Ascending aorta (tissue), 2 donors: ENCODE data around the gene TSPAN4. TPM values are rescaled to one million over a fixed set of nuclear protein-coding genes. Genes with fewer than 3 reads are reported as not detected.

Source experiments
- DNase-seq, 2 donors: peaks; one replicate each; pipeline ENCODE4 v3.0.0-alpha.2; 2019; ENCODE audit warnings: low spot score in 2 of 2
- H3K27ac ChIP-seq, 2 donors: fragments of 200-600 bp; sonication (generic); one replicate each; pipeline ENCODE4 v1.5.1; 2016 to 2017; ENCODE audit warnings: mild to moderate bottlenecking in 1 of 2
- H3K27me3 ChIP-seq: fragments of 200-600 bp; sonication (generic); one replicate; pipeline ENCODE4 v1.5.1; 2017
- H3K36me3 ChIP-seq, 2 donors: fragments of 200-600 bp; sonication (generic); one replicate each; pipeline ENCODE4 v1.5.1; 2016
- H3K4me1 ChIP-seq, 2 donors: fragments of 200-600 bp; sonication (generic); one replicate each; pipeline ENCODE4 v1.5.1; 2016 to 2017; ENCODE audit warnings: mild to moderate bottlenecking in 1 of 2
- H3K4me3 ChIP-seq, 2 donors: fragments of 200-600 bp; sonication (generic); one replicate each; pipeline ENCODE4 v1.5.1; 2016 to 2017; ENCODE audit warnings: mild to moderate bottlenecking in 1 of 2
- H3K9me3 ChIP-seq, 2 donors: fragments of 200-600 bp; sonication (generic); one replicate each; pipeline ENCODE4 v1.5.1; 2016
- intact Hi-C: fragments of 100-400 bp; cut with DNase I; formaldehyde crosslinking; loops from one replicate; pipeline ENCODE4 v1.15.1; 2023
- total RNA-seq: library from RNA; depleted of rRNA; stranded (reverse); fragments of >200 nt; gene quantifications from one replicate; pipeline ENCODE4 v1.1.0, GENCODE V29; 2016
- TF ChIP-seq, protein P1 (sequence below), 3 experiments: fragments of 200-600 bp in 2 of 3; fragments of 450-650 bp in 1 of 3; sonication (generic) in 2 of 3; IDR thresholded peaks; one replicate each; pipeline ENCODE4 v1.5.1; 2016 to 2019; ENCODE audit warnings: antibody characterized with exemption in 3 of 3, mild to moderate bottlenecking in 1 of 3, moderate library complexity in 1 of 3

Gene TSPAN4
- total RNA-seq, 1 donor from 2014 or later: 252 TPM

DNA sequence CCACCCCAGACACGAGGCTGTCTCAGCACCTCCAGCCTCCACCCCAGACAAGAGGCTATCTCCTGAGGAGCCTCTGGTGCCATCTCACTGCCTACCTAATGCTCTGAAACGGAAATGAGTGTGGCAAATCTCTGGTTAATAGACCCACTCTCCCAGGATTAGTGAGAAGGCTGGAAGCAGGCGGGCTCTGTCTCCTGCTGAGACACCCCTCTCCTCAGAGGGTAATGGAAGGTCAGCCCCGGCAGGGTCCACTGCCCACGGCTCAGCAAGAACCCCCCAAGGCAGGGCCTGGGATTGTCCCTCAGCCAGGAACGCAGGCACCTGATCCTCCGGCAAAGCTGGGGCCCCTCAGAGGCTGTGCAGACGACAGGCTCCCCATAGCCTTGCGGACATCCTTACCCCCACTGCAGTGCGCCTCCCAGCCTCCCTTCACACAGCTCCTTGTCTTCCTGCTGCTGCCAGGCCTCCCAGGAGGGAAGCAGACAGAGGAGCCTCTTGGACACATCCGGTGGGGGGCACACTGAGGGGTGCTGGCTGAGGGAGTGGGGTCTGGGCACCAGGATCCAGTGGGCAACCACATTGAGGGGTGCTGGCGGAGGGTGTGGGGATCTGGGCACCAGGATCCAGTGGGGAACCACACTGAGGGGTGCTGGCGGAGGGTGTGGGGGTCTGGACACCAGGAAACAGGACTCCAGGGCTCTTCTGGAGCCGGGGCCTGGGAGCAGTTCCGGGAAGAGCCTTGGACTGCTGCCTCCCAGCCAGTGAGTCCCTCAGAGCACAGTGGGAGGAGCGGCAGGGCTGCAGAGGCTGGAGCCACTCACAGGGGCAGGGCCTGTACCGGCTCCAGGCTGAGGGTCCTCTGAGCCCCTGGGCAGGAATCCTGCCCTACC, 54.8 kb downstream of the TSPAN4 start:
- Histone ChIP-seq H3K9me3 (no peaks in the 10 kb centered on the region), H3K36me3 (peaks cover 41 to 44% of the 10 kb centered on the region in 2 donors), H3K4me3 (no peak overlapping the region), H3K4me1 (no peaks in the 10 kb centered on the region), H3K27ac (no peak overlapping the region), H3K27me3 (no peaks in the 10 kb centered on the region)
- intact Hi-C loops: no loop called here
- DNase-seq: no peak
- TF ChIP-seq, protein P1, sequence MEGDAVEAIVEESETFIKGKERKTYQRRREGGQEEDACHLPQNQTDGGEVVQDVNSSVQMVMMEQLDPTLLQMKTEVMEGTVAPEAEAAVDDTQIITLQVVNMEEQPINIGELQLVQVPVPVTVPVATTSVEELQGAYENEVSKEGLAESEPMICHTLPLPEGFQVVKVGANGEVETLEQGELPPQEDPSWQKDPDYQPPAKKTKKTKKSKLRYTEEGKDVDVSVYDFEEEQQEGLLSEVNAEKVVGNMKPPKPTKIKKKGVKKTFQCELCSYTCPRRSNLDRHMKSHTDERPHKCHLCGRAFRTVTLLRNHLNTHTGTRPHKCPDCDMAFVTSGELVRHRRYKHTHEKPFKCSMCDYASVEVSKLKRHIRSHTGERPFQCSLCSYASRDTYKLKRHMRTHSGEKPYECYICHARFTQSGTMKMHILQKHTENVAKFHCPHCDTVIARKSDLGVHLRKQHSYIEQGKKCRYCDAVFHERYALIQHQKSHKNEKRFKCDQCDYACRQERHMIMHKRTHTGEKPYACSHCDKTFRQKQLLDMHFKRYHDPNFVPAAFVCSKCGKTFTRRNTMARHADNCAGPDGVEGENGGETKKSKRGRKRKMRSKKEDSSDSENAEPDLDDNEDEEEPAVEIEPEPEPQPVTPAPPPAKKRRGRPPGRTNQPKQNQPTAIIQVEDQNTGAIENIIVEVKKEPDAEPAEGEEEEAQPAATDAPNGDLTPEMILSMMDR (IDR thresholded peaks at IDR 0.05): no peak

DNA sequence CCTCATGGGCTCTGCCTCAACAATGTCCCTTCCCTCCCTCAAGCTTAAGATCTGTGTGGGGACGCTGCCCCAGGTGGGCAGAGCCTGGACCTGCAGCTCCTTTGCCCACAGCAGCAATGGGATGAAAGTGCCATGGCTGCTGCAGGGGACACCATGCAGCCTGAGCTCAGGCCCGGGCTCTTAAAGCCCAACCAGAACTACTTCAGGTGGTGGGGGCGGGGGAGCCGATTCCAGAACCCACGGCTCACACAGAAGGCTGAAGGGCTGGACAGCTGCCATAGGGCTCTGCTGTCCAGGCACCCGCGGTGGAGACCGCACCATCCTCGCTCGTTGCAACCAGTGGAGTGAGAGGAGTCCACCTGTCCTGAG, 55.5 kb downstream of the TSPAN4 start:
- intact Hi-C loops: no loop called here
- TF ChIP-seq, protein P1 (IDR thresholded peaks at IDR 0.05): no peak
- Histone ChIP-seq H3K4me3 (no peak overlapping the region), H3K9me3 (no peaks in the 10 kb centered on the region), H3K27me3 (no peaks in the 10 kb centered on the region), H3K27ac (no peak overlapping the region), H3K4me1 (no peaks in the 10 kb centered on the region), H3K36me3 (peaks cover 47 to 50% of the 10 kb centered on the region in 2 donors)
- DNase-seq: no peak

DNA sequence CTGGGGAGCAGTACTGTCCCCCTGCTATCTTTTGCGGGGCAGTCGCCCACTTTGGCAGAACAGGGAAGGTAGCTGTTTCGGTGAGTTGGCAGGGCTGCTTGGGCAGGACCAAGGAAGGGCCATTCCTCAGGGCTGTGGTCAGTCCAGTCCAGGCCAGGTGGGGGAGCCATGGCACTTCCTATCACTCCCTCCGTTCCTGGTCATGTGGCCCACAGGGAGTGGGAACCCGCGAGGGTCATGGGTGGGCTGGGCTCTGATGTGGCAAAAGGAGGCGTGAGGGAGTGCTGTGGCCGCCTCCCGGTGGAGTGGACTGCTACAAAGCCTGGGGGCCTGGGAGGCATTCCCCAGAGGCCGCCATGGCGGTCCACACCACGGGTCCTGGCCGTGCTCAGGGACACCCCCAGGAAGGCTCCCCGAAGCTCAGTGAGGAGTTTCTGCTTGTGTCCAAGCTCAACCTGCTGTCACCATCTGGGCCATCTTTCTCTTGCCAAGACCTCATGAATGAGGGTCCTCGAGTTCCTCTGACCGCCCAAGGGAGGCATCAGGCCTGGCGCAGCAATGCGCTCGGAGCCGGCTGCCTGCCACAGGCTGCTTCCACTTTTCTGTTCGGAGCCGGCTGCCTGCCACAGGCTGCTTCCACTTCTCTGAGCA, 56.0 kb downstream of the TSPAN4 start:
- intact Hi-C loops: no loop called here
- H3K27me3 ChIP-seq: no peaks in the 10 kb centered on the region
- no peak overlapping the region for H3K4me3 ChIP-seq
- no peak for DNase-seq
- TF ChIP-seq, protein P1 (IDR thresholded peaks at IDR 0.05): no peak
- peaks cover 51 to 56% of the 10 kb centered on the region in 2 donors for H3K36me3 ChIP-seq
- no peak overlapping the region for H3K27ac ChIP-seq
- no peaks in the 10 kb centered on the region for H3K4me1 ChIP-seq
- H3K9me3 ChIP-seq: no peaks in the 10 kb centered on the region

DNA sequence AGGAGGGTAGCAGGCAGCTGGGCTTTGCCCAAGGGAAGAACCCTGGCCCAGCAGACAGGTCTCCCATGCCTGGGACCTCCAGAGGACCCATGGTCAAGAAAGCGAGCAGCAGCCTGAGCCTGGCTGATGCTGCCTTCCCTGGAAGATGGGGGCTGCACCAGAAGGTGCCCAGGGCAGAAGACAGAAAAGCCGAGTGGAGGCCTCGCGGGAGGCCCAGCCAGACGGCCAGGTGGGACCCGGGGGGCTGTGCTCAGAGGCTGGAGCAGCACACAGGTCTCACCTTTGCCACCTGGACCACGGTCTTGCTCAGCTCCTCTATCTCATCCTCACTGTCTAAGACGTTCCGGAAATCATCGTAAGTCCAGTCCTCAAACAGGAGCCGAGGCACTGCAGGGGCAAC, 57.1 kb downstream of the TSPAN4 start:
- peaks cover 62 to 65% of the 10 kb centered on the region in 2 donors for H3K36me3 ChIP-seq
- H3K9me3 ChIP-seq: no peaks in the 10 kb centered on the region
- TF ChIP-seq, protein P1 (IDR thresholded peaks at IDR 0.05): no peak
- no peak overlapping the region for H3K27ac ChIP-seq
- H3K4me1 ChIP-seq: no peaks in the 10 kb centered on the region
- no peak overlapping the region for H3K4me3 ChIP-seq
- intact Hi-C loops: no loop called here
- DNase-seq: no peak
- no peaks in the 10 kb centered on the region for H3K27me3 ChIP-seq

DNA sequence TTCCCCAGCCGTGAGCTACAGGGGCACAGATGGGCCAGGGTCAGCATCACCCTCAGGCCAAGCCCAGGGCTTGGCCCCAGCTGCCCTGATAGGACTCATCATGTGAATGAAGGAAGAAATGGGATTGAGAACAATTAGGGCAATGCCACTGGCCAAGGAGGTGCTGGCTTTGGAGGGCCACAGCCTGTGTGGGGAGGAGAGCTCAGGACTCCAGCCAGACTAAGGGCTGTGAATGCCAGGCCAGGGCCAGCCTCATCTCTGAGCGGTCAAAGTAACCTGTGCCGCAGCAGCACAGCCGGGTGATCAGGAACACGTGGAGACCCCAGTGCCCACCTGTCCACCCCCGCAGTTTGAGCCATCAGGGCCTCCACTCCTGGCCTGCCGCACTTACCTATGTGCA, 57.9 kb downstream of the TSPAN4 start:
- Histone ChIP-seq H3K9me3 (no peaks in the 10 kb centered on the region), H3K27me3 (no peaks in the 10 kb centered on the region), H3K36me3 (peaks cover 63 to 65% of the 10 kb centered on the region in 2 donors), H3K4me3 (no peak overlapping the region), H3K27ac (no peak overlapping the region), H3K4me1 (no peaks in the 10 kb centered on the region)
- intact Hi-C loops: no loop called here
- TF ChIP-seq, protein P1 (IDR thresholded peaks at IDR 0.05): no peak
- DNase-seq: no peak
